ENCODE data around the gene BANP.

DNA sequence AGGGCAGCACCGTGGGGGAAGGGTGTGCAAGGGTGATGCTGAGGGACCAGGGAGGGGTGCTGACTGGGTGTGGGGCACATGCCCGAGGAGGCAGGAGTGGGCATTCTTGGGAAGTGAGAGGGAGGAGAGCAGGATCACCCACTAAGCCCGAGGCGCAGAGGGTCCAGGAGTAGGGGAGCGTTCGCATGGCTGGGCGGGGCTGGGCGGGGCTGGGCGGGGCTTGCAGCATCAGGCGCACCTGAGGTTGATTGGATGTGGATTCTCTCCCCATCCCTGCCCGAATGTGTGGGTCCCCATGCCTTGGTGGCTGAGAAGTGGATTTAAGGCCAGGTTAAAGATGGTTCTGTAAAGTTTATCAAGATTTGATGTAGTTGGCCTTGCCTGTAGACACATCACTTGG lies 14.2 kb downstream of the BANP start:
- TF ChIP-seq, protein P1, sequence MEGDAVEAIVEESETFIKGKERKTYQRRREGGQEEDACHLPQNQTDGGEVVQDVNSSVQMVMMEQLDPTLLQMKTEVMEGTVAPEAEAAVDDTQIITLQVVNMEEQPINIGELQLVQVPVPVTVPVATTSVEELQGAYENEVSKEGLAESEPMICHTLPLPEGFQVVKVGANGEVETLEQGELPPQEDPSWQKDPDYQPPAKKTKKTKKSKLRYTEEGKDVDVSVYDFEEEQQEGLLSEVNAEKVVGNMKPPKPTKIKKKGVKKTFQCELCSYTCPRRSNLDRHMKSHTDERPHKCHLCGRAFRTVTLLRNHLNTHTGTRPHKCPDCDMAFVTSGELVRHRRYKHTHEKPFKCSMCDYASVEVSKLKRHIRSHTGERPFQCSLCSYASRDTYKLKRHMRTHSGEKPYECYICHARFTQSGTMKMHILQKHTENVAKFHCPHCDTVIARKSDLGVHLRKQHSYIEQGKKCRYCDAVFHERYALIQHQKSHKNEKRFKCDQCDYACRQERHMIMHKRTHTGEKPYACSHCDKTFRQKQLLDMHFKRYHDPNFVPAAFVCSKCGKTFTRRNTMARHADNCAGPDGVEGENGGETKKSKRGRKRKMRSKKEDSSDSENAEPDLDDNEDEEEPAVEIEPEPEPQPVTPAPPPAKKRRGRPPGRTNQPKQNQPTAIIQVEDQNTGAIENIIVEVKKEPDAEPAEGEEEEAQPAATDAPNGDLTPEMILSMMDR (IDR thresholded peaks at IDR 0.05; ENCODE audit: borderline replicate concordance, extremely low read depth, low read length, poor library complexity, severe bottlenecking) = no peak
- no peak for TF ChIP-seq EZH2 (IDR thresholded peaks at IDR 0.05; ENCODE audit: borderline replicate concordance, low read depth, low read length, severe bottlenecking)
